HL-60 (cell line): Measurements from ENCODE around the gene LCOR.

Source experiments
- GABPA ChIP-seq: IDR thresholded peaks from 2 replicates; pipeline ENCODE4 v1.6.1; 2012; ENCODE audit warnings: low read depth
- POLR2AphosphoS5 ChIP-seq: IDR thresholded peaks from 2 replicates; pipeline ENCODE4 v1.6.1; 2012; ENCODE audit warnings: low read depth
- SPI1 ChIP-seq: IDR thresholded peaks from 2 replicates; pipeline ENCODE4 v1.6.1; 2012; ENCODE audit warnings: low read depth, mild to moderate bottlenecking, borderline replicate concordance
- TF ChIP-seq, protein P1 (sequence below): IDR thresholded peaks from one replicate; pipeline ENCODE4 v1.5.1; 2011; ENCODE audit warnings: low read length, control low read depth, inconsistent platforms; ENCODE audit not compliant: insufficient read depth
- TF ChIP-seq, protein P2 (sequence below): IDR thresholded peaks from 2 replicates; pipeline ENCODE4 v1.6.1; 2012; ENCODE audit warnings: low read depth; ENCODE audit not compliant: insufficient replicate concordance

DNA sequence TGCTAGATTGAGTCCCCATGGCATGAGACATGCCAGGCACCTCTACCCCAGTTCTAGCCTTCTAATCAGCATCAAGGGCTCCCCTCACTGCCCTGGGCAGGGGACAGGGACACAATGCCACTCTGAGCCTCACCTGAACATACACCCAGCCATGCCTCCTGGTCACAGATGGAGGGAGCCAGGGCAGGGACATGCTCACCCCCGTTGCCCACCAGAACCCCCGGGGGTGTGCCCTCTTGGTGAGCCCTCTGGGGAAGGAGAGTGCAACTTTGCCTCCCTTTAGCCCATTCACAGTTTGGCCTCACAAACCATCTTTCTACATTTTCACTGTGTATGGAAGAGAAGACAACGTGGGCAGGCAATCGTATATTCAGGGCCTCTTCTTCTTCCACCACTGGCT lies 167.2 kb downstream of the LCOR start:
- TF ChIP-seq, protein P1, sequence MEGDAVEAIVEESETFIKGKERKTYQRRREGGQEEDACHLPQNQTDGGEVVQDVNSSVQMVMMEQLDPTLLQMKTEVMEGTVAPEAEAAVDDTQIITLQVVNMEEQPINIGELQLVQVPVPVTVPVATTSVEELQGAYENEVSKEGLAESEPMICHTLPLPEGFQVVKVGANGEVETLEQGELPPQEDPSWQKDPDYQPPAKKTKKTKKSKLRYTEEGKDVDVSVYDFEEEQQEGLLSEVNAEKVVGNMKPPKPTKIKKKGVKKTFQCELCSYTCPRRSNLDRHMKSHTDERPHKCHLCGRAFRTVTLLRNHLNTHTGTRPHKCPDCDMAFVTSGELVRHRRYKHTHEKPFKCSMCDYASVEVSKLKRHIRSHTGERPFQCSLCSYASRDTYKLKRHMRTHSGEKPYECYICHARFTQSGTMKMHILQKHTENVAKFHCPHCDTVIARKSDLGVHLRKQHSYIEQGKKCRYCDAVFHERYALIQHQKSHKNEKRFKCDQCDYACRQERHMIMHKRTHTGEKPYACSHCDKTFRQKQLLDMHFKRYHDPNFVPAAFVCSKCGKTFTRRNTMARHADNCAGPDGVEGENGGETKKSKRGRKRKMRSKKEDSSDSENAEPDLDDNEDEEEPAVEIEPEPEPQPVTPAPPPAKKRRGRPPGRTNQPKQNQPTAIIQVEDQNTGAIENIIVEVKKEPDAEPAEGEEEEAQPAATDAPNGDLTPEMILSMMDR = no peak
- TF ChIP-seq POLR2AphosphoS5 (no peak), GABPA (no peak), SPI1 (no peak)
- TF ChIP-seq, protein P2, sequence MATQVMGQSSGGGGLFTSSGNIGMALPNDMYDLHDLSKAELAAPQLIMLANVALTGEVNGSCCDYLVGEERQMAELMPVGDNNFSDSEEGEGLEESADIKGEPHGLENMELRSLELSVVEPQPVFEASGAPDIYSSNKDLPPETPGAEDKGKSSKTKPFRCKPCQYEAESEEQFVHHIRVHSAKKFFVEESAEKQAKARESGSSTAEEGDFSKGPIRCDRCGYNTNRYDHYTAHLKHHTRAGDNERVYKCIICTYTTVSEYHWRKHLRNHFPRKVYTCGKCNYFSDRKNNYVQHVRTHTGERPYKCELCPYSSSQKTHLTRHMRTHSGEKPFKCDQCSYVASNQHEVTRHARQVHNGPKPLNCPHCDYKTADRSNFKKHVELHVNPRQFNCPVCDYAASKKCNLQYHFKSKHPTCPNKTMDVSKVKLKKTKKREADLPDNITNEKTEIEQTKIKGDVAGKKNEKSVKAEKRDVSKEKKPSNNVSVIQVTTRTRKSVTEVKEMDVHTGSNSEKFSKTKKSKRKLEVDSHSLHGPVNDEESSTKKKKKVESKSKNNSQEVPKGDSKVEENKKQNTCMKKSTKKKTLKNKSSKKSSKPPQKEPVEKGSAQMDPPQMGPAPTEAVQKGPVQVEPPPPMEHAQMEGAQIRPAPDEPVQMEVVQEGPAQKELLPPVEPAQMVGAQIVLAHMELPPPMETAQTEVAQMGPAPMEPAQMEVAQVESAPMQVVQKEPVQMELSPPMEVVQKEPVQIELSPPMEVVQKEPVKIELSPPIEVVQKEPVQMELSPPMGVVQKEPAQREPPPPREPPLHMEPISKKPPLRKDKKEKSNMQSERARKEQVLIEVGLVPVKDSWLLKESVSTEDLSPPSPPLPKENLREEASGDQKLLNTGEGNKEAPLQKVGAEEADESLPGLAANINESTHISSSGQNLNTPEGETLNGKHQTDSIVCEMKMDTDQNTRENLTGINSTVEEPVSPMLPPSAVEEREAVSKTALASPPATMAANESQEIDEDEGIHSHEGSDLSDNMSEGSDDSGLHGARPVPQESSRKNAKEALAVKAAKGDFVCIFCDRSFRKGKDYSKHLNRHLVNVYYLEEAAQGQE = no peak
